ENCODE data around the gene PSMB7.
A peak's percentile ranks its signal among the peaks of the same experiment; 100 is the strongest.

PSMB7 gene

DNA sequence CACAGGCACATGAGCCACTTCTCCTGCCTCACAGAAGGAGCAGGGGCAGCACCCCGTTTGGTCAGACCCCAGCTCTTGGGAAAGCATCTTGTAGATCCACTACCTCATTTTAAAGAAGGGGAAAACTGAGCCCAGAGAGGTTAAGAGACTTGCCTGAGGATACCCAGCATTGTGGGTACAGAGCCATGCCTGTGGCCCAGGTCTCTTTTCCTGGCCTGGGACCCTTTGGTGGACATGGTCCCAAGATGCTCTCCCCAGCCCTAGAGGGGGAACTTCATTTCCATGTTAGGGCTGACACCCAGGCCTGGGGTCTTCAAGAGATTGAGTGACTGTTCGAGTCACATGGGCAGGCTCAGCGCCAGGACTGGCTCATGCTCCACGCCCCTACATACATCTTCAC is 93.3 kb downstream of the PSMB7 start:
- TF ChIP-seq, protein P1, sequence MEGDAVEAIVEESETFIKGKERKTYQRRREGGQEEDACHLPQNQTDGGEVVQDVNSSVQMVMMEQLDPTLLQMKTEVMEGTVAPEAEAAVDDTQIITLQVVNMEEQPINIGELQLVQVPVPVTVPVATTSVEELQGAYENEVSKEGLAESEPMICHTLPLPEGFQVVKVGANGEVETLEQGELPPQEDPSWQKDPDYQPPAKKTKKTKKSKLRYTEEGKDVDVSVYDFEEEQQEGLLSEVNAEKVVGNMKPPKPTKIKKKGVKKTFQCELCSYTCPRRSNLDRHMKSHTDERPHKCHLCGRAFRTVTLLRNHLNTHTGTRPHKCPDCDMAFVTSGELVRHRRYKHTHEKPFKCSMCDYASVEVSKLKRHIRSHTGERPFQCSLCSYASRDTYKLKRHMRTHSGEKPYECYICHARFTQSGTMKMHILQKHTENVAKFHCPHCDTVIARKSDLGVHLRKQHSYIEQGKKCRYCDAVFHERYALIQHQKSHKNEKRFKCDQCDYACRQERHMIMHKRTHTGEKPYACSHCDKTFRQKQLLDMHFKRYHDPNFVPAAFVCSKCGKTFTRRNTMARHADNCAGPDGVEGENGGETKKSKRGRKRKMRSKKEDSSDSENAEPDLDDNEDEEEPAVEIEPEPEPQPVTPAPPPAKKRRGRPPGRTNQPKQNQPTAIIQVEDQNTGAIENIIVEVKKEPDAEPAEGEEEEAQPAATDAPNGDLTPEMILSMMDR (IDR thresholded peaks at IDR 0.05; ENCODE audit: insufficient read depth, low read length, poor library complexity, severe bottlenecking), result no peak
- Histone ChIP-seq H3K27me3 (replicated peaks; ENCODE audit: control insufficient read depth, insufficient read depth, low read length) (no peaks in the 10 kb centered on the region), H3K4me3 (replicated peaks; ENCODE audit: low read depth, low read length) (no peak overlapping the region), H3K36me3 (ENCODE audit: control insufficient read depth, insufficient read depth, low read length) (peaks cover 67% of the 10 kb centered on the region)
- DNase-seq (ENCODE audit: extremely low read depth, insufficient read length), result no peak

DNA sequence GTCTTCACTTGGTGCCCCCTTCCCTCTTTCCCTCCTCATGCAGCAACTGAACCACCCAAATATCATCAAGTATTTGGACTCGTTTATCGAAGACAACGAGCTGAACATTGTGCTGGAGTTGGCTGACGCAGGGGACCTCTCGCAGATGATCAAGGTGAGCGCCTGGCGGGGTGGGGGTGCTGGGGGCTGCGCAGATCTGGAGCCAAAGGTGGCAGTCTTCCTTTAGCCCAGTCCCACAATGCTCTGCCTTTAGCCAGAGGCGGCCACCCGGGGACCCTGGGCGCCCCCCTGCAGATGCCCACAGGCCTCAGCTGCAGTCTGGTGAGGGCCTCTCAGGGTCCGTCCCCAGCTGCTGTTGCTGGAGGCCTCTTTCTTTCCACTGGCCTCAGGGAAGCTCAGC is 93.8 kb downstream of the PSMB7 start:
- Histone ChIP-seq H3K27me3 (replicated peaks; ENCODE audit: control insufficient read depth, insufficient read depth, low read length) (no peaks in the 10 kb centered on the region), H3K4me3 (replicated peaks; ENCODE audit: low read depth, low read length) (no peak overlapping the region), H3K36me3 (ENCODE audit: control insufficient read depth, insufficient read depth, low read length) (peaks cover 64% of the 10 kb centered on the region)
- TF ChIP-seq, protein P1 (IDR thresholded peaks at IDR 0.05; ENCODE audit: insufficient read depth, low read length, poor library complexity, severe bottlenecking), result no peak
- DNase-seq (ENCODE audit: extremely low read depth, insufficient read length), result no peak

DNA sequence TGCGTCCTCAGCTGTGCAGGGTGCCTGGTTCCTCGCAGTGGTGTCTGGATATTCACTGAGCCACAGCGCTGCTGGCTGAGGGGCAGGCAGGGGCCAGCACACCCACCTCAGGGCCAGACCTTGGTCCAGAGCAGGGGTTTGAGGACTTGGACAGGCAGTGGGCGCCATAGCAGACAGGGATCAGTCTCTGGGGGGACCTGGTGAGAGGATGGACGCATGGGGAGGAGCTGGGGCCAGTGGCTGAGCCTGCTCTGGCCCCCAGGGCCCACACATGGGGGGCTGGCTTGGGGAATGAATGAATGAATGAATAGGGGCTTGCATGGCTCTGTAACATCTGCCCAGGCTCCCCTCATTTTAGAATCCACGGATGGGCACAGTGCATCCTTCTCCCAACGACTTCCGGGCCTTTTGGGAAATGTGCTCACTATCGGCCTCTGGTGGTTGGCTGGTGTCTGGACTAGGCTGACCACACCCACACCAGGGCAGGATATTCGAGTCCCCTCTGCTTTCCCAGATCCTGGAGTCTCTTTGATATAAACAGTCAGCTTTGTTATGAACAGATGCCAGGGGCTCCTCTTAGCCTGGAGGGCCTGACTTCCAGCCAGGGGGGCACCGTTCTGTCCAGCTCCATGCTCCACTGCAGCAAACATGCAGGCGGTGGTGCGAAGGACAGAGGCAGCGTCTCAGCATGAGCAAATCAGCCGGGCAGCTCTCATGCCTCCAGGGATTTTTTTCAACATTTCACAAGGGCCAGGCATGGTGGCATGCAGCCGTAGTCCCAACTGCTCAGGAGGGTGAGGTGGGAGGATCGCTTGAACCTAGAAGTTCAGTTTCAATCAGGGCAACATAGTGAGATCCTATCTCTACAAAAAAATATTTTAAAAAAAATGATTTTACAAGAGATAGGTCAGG is 94.9 kb downstream of the PSMB7 start:
- TF ChIP-seq, protein P1 (IDR thresholded peaks at IDR 0.05; ENCODE audit: insufficient read depth, low read length, poor library complexity, severe bottlenecking), result peak; percentile 85
- no peak overlapping the region for H3K4me3 ChIP-seq (replicated peaks; ENCODE audit: low read depth, low read length)
- peaks cover 65% of the 10 kb centered on the region for H3K36me3 ChIP-seq (ENCODE audit: control insufficient read depth, insufficient read depth, low read length)
- no peak for DNase-seq (ENCODE audit: extremely low read depth, insufficient read length)
- no peaks in the 10 kb centered on the region for H3K27me3 ChIP-seq (replicated peaks; ENCODE audit: control insufficient read depth, insufficient read depth, low read length)

DNA sequence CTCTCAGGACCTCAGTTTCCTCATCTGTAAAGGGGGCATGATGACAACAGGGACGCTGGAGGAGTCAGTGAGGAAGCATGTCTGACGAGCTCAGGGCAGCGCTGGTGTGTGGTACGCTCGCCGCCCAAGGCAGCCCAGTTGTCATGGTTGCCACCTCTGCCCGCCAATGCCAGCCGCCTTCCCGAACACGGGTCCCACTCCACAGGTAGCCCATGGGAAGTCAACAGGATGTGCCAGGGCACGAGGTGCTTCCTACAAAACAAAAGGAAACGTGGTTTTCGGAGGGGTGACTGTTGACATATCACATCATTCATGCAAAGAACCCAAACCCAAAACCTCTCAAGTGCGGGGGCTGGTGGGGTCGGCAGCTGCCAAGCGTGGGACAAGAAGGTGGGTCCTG is 99.4 kb downstream of the PSMB7 start:
- TF ChIP-seq, protein P1 (IDR thresholded peaks at IDR 0.05; ENCODE audit: insufficient read depth, low read length, poor library complexity, severe bottlenecking), result no peak
- Histone ChIP-seq H3K36me3 (ENCODE audit: control insufficient read depth, insufficient read depth, low read length) (peaks cover 57% of the 10 kb centered on the region), H3K4me3 (replicated peaks; ENCODE audit: low read depth, low read length) (no peak overlapping the region), H3K27me3 (replicated peaks; ENCODE audit: control insufficient read depth, insufficient read depth, low read length) (no peaks in the 10 kb centered on the region)
- no peak for DNase-seq (ENCODE audit: extremely low read depth, insufficient read length)

DNA sequence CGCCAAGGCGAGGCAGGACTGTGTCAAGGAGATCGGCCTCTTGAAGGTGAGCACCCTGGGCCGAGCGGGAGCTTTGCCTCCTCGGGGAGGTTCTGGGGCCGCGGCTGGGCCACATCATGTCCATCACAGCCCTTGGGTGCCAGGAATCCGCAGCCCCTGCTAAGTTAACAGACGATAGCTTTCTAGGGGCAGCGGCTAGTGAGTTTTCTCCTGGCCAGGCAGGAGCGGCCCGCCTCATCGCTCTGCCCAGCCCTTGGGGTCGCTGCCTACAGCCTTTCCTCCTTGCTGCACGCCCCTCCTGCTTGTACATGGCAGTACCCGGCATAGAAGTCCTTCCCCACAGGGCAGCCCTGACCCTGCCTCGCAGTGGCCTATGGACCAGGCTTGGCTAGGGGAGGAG is 101.3 kb downstream of the PSMB7 start:
- H3K27me3 ChIP-seq (replicated peaks; ENCODE audit: control insufficient read depth, insufficient read depth, low read length), result no peaks in the 10 kb centered on the region
- peaks cover 65% of the 10 kb centered on the region for H3K36me3 ChIP-seq (ENCODE audit: control insufficient read depth, insufficient read depth, low read length)
- H3K4me3 ChIP-seq (replicated peaks; ENCODE audit: low read depth, low read length), result no peak overlapping the region
- DNase-seq (ENCODE audit: extremely low read depth, insufficient read length), result no peak
- TF ChIP-seq, protein P1 (IDR thresholded peaks at IDR 0.05; ENCODE audit: insufficient read depth, low read length, poor library complexity, severe bottlenecking), result no peak
